Measurements from ENCODE around the gene TEAD4. TPM values are rescaled to one million over a fixed set of nuclear protein-coding genes. Genes with fewer than 3 reads are reported as not detected.

TEAD4 gene
- total RNA-seq, 2 donors from 2014 or later, result 35.7 to 82.5 TPM

GRCh38 chr12:2944401-2945047 is 14.7 kb upstream of the TEAD4 start:
- no peaks in the 10 kb centered on the region for H3K27me3 ChIP-seq (ENCODE audit: control insufficient read depth, insufficient read depth, low read length, poor library complexity, severe bottlenecking)
- Mint-ChIP-seq H3K27me3 (ENCODE audit: insufficient read depth) (peaks cover 2% of the 10 kb centered on the region), H3K36me3 (ENCODE audit: low read depth) (peaks cover 20% of the 10 kb centered on the region), H3K9me3 (no peaks in the 10 kb centered on the region), H3K4me1 (peaks cover 6% of the 10 kb centered on the region), H3K4me3 (no peak overlapping the region), H3K27ac (peak overlapping the region; percentile 1)
- no peak overlapping the region for H3K4me3 ChIP-seq (ENCODE audit: low read length)
- H3K27ac ChIP-seq (ENCODE audit: low read depth, low read length), result no peak overlapping the region
- peak; percentile 97 for DNase-seq
- H3K4me1 ChIP-seq (ENCODE audit: control insufficient read depth, insufficient read depth, low read length), result no peaks in the 10 kb centered on the region
- peaks cover 15% of the 10 kb centered on the region for H3K36me3 ChIP-seq (ENCODE audit: control insufficient read depth, insufficient read depth, low read length)
- peak; percentile 100 for TF ChIP-seq CTCF (conservative IDR thresholded peaks at IDR 0.05)
- H3K9ac ChIP-seq (ENCODE audit: extremely low read depth, low read length, poor library complexity, severe bottlenecking), result no peak overlapping the region
- H3K9me3 ChIP-seq (ENCODE audit: control insufficient read depth, low read length), result no peaks in the 10 kb centered on the region
- 57 to 59% methylated on average over 21 to 24 of the region's 24 CpGs for WGBS, 2 experiments (ENCODE audit: insufficient coverage in 1 of 2, insufficient read length in 1 of 2)

GRCh38 chr12:2949411-2949810 is 9.8 kb upstream of the TEAD4 start:
- 83 to 87% methylated on average over 2 to 4 of the region's 4 CpGs for WGBS, 2 experiments (ENCODE audit: insufficient coverage in 1 of 2, insufficient read length in 1 of 2)
- Histone ChIP-seq H3K9me3 (ENCODE audit: control insufficient read depth, low read length) (no peaks in the 10 kb centered on the region), H3K27me3 (ENCODE audit: control insufficient read depth, insufficient read depth, low read length, poor library complexity, severe bottlenecking) (no peaks in the 10 kb centered on the region), H3K36me3 (ENCODE audit: control insufficient read depth, insufficient read depth, low read length) (no peaks in the 10 kb centered on the region), H3K27ac (ENCODE audit: low read depth, low read length) (no peak overlapping the region), H3K9ac (ENCODE audit: extremely low read depth, low read length, poor library complexity, severe bottlenecking) (no peak overlapping the region), H3K4me3 (ENCODE audit: low read length) (no peak overlapping the region), H3K4me1 (ENCODE audit: control insufficient read depth, insufficient read depth, low read length) (no peaks in the 10 kb centered on the region)
- H3K27me3 Mint-ChIP-seq (ENCODE audit: insufficient read depth), result peaks cover 2% of the 10 kb centered on the region
- H3K36me3 Mint-ChIP-seq (ENCODE audit: low read depth), result no peaks in the 10 kb centered on the region
- H3K4me3 Mint-ChIP-seq, result no peak overlapping the region
- no peaks in the 10 kb centered on the region for H3K9me3 Mint-ChIP-seq
- H3K27ac Mint-ChIP-seq, result no peak overlapping the region
- no peaks in the 10 kb centered on the region for H3K4me1 Mint-ChIP-seq
- DNase-seq, result no peak
- no peak for TF ChIP-seq CTCF (conservative IDR thresholded peaks at IDR 0.05)

DNA sequence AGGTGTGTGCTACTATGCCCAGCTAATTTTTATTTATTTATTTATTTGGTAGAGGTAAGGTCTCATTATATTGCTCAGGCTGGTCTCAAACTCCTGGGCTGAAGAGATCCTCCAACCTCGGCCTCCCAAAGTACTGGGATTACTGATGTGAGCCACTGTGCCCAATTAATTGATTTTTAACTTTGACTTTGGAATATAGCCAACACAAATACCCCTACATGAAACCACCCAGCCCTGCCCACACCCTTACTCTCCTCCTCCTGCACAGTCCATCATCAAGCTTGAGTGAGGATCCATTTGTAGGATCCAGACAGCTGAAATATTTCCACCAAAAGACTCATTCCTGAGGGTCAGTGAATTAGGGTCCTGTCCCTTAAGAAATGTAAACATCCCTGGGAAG is 3.3 kb upstream of the TEAD4 start:
- Histone ChIP-seq H3K4me1 (ENCODE audit: control insufficient read depth, insufficient read depth, low read length) (peaks cover 4% of the 10 kb centered on the region), H3K36me3 (ENCODE audit: control insufficient read depth, insufficient read depth, low read length) (no peaks in the 10 kb centered on the region), H3K27me3 (ENCODE audit: control insufficient read depth, insufficient read depth, low read length, poor library complexity, severe bottlenecking) (no peaks in the 10 kb centered on the region), H3K4me3 (ENCODE audit: low read length) (no peak overlapping the region), H3K9me3 (ENCODE audit: control insufficient read depth, low read length) (no peaks in the 10 kb centered on the region), H3K9ac (ENCODE audit: extremely low read depth, low read length, poor library complexity, severe bottlenecking) (no peak overlapping the region), H3K27ac (ENCODE audit: low read depth, low read length) (no peak overlapping the region)
- peaks cover 11% of the 10 kb centered on the region for H3K27me3 Mint-ChIP-seq (ENCODE audit: insufficient read depth)
- no peaks in the 10 kb centered on the region for H3K36me3 Mint-ChIP-seq (ENCODE audit: low read depth)
- H3K4me3 Mint-ChIP-seq, result no peak overlapping the region
- no peak overlapping the region for H3K27ac Mint-ChIP-seq
- no peak for DNase-seq
- no peak for TF ChIP-seq CTCF (conservative IDR thresholded peaks at IDR 0.05)
- peaks cover 27% of the 10 kb centered on the region for H3K4me1 Mint-ChIP-seq
- 95 to 100% methylated on average over 1 of the region's 1 CpG for WGBS, 2 experiments (ENCODE audit: insufficient coverage in 1 of 2, insufficient read length in 1 of 2)
- H3K9me3 Mint-ChIP-seq, result no peaks in the 10 kb centered on the region
